Calu3 (cell line): ENCODE measurements around the gene ZNF407. TPM values are rescaled to one million over a fixed set of nuclear protein-coding genes. Genes with fewer than 3 reads are reported as not detected.
A peak's percentile ranks its signal among the peaks of the same experiment; 100 is the strongest.

Experiments used
- BruUV-seq: library from RNA; stranded (reverse); fragments of 400-500 nt; replicated peaks from 2 replicates; lab custom pipeline; 2021; lab: Mats Ljungman, UMichigan
- CTCF ChIA-PET: fragments of 300-600 bp; sonication (Branson Sonifier 250); formaldehyde crosslinking; loops from one replicate; lab custom pipeline; 2022; ENCODE audit warnings: antibody characterized with exemption; lab: Charles Lee
- DNase-seq: peaks from one replicate; pipeline ENCODE4 v3.0.0; 2022
- H3K27ac Mint-ChIP-seq: one replicate; pipeline ENCODE4 v1.8.0; 2022; ENCODE audit warnings: mixed read lengths; ENCODE audit not compliant: unreplicated experiment
- H3K27me3 Mint-ChIP-seq: one replicate; pipeline ENCODE4 v1.8.0; 2022; ENCODE audit warnings: mixed read lengths; ENCODE audit not compliant: unreplicated experiment
- H3K36me3 Mint-ChIP-seq: one replicate; pipeline ENCODE4 v1.8.0; 2022; ENCODE audit warnings: mild to moderate bottlenecking, moderate library complexity, mixed read lengths; ENCODE audit not compliant: insufficient read depth, unreplicated experiment
- H3K4me1 Mint-ChIP-seq: one replicate; pipeline ENCODE4 v1.8.0; 2022; ENCODE audit warnings: mild to moderate bottlenecking, low read depth, mixed read lengths; ENCODE audit not compliant: unreplicated experiment
- H3K4me3 Mint-ChIP-seq: one replicate; pipeline ENCODE4 v1.8.0; 2022; ENCODE audit warnings: mild to moderate bottlenecking, low read depth, moderate library complexity, mixed read lengths; ENCODE audit not compliant: unreplicated experiment
- H3K9me3 Mint-ChIP-seq: one replicate; pipeline ENCODE4 v1.8.0; 2022; ENCODE audit warnings: low read depth, mixed read lengths; ENCODE audit not compliant: unreplicated experiment
- intact Hi-C: fragments of 100-400 bp; cut with micrococcal nuclease; formaldehyde crosslinking; loops from one replicate; pipeline ENCODE4 v1.10.0; 2022; ENCODE audit not compliant: unreplicated experiment
- total RNA-seq: library from RNA; stranded (reverse); gene quantifications from 2 replicates; pipeline ENCODE4 v1.2.3, GENCODE V29; 2022
- TF ChIP-seq, protein P1 (sequence below): fragments of 200-600 bp; IDR thresholded peaks from one replicate; pipeline ENCODE4 v1.8.0; 2022; ENCODE audit warnings: antibody characterized with exemption; ENCODE audit not compliant: unreplicated experiment

ZNF407 gene
- total RNA-seq, 1 experiment from 2014 or later: 17.4 TPM

DNA sequence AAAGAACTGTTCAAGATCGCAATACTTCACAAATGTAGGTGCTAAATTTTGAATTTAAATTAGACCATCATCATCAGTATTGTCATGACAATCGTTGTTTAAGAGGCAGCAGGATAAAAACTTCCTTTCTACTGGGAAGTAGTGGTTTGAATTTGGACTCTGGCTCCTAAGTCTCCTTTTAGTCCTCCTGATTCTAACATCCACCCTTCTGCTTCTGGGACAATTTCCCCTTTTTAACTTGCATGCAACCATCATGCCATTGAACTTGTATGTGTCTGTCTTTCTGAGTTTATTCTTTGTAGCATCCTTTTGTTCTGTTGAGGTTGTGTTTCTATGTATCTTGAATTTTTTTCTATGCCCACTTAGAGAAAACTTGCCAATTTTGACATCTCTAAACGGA, 361.5 kb downstream of the ZNF407 start:
- H3K4me1 Mint-ChIP-seq: no peaks in the 10 kb centered on the region
- no TSS peak for BruUV-seq
- H3K36me3 Mint-ChIP-seq: no peaks in the 10 kb centered on the region
- intact Hi-C loops: no loop called here
- no peak overlapping the region for H3K27ac Mint-ChIP-seq
- H3K4me3 Mint-ChIP-seq: no peak overlapping the region
- H3K9me3 Mint-ChIP-seq: no peaks in the 10 kb centered on the region
- no peaks in the 10 kb centered on the region for H3K27me3 Mint-ChIP-seq
- no peak for DNase-seq
- CTCF ChIA-PET: no interaction called here
- TF ChIP-seq, protein P1, sequence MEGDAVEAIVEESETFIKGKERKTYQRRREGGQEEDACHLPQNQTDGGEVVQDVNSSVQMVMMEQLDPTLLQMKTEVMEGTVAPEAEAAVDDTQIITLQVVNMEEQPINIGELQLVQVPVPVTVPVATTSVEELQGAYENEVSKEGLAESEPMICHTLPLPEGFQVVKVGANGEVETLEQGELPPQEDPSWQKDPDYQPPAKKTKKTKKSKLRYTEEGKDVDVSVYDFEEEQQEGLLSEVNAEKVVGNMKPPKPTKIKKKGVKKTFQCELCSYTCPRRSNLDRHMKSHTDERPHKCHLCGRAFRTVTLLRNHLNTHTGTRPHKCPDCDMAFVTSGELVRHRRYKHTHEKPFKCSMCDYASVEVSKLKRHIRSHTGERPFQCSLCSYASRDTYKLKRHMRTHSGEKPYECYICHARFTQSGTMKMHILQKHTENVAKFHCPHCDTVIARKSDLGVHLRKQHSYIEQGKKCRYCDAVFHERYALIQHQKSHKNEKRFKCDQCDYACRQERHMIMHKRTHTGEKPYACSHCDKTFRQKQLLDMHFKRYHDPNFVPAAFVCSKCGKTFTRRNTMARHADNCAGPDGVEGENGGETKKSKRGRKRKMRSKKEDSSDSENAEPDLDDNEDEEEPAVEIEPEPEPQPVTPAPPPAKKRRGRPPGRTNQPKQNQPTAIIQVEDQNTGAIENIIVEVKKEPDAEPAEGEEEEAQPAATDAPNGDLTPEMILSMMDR: no peak

DNA sequence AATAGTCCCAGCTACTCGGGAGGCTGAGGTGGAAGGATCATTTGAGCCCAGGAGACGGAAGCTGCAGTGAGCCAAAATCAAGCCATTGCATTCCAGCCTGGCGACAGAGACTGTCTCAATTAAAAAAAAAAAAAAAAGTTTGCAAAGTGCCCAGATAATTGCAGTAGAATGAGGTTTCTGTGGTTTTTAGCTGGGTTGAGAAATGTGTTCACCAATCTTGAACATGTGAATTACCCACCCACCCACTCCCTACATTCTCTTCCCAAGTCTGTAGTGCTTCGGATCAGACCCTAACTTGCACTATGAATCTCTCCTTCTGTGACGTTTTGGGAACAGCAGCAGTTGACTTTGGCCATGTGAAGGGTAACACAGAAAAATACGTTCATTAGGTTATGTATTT, 363.9 kb downstream of the ZNF407 start:
- TF ChIP-seq, protein P1: no peak
- Mint-ChIP-seq H3K27me3 (no peaks in the 10 kb centered on the region), H3K4me3 (no peak overlapping the region), H3K9me3 (peaks cover 2% of the 10 kb centered on the region), H3K27ac (no peak overlapping the region), H3K36me3 (no peaks in the 10 kb centered on the region), H3K4me1 (no peaks in the 10 kb centered on the region)
- no TSS peak for BruUV-seq
- DNase-seq: no peak
- intact Hi-C loops: no loop called here
- CTCF ChIA-PET: no interaction called here

DNA sequence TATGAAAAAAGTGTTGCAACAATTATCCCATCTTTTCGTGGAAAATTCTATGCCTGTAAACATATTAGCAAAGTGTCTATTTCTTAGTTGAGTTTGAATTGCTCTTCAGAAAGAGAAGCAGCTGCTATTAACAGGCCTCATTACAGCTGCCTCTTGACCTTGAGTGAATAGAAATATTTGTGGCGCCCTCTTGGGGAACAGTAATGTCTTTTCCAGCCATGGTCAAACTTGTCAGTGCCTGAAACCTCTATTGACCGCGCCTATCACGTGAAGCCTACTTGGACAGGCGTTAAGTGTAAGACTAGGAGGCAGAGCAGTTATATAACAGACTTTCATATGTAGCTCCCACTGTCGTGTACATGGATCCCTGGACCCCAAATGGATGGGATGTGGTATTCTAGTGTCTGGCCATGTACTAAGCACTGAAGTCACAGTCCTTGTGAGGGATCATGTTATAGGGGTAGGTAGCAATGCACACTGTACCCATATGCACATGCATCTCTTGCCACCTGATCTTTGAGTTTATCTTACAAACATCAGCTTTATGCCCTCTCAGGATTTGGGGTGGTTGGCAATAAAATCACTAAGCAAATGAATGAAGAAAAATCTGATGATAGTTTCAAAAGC, 366.3 kb downstream of the ZNF407 start:
- intact Hi-C loops: loop anchor here (1.0 to 2.0 kb wide), 2 partner anchors 68 to 311 kb away; no protein-coding TSS in a partner anchor
- peaks cover 2% of the 10 kb centered on the region for H3K9me3 Mint-ChIP-seq
- no peak overlapping the region for H3K27ac Mint-ChIP-seq
- CTCF ChIA-PET: interaction anchor here (0.7 to 1.9 kb wide), 4 partner anchors 12 to 78 kb away, joined by 3 to 14 read pairs (median 4); no protein-coding TSS in a partner anchor
- H3K36me3 Mint-ChIP-seq: no peaks in the 10 kb centered on the region
- no peaks in the 10 kb centered on the region for H3K27me3 Mint-ChIP-seq
- no TSS peak for BruUV-seq
- TF ChIP-seq, protein P1: peak; percentile 60
- peak; percentile 43 for DNase-seq
- H3K4me3 Mint-ChIP-seq: no peak overlapping the region
- no peaks in the 10 kb centered on the region for H3K4me1 Mint-ChIP-seq

DNA sequence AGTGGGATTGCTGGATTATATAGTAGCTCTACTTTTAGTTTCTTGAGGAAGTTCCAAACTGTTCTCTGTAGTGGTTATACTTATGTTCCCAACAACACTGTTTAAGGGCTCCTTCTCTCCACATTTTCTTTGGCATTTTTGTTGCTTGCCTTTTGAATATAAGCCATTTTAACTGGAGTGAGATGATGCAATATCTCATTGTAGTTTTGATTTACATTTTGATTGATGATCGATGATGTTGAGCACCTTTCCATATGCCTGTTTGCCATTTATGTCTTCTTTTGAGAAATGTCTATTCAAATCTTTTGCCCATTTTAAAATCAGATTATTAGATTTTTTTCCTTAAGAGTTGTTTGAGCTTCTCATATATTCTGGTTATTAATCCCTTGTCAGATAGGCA, 368.0 kb downstream of the ZNF407 start:
- H3K36me3 Mint-ChIP-seq: no peaks in the 10 kb centered on the region
- H3K9me3 Mint-ChIP-seq: peaks cover 2% of the 10 kb centered on the region
- no TSS peak for BruUV-seq
- no peak overlapping the region for H3K4me3 Mint-ChIP-seq
- H3K27me3 Mint-ChIP-seq: no peaks in the 10 kb centered on the region
- no peak for DNase-seq
- TF ChIP-seq, protein P1: no peak
- CTCF ChIA-PET: no interaction called here
- no peak overlapping the region for H3K27ac Mint-ChIP-seq
- intact Hi-C loops: no loop called here
- no peaks in the 10 kb centered on the region for H3K4me1 Mint-ChIP-seq
